NOMO-1 (cell line): Measurements from ENCODE around the gene SLC13A2.
A peak's percentile ranks its signal among the peaks of the same experiment; 100 is the strongest.

Source experiments
- DNase-seq, 2 experiments: peaks; one replicate each; lab custom pipeline; 2025; ENCODE audit not compliant: unreplicated experiment in 2 of 2; lab: John Stamatoyannopoulos, UW

The SLC13A2 gene

DNA sequence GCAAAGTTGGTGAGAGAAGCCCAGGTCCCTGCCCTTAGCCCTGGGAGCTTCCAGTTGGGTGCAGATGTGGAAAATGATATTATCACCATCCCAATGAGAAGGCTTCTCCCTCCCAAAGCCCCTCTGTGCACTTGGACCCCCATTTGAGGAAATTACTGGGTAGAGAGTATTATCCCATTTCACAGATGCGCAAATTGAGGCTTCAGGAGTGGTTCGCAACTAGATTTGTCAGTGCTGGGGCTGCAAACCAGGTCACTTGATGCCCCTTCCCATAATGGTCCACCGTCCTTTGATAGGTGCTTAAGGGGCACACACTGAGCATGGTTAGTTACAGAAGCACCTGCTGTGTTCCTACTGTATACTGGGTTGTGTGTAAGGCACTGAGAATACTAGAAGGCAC, 18.4 kb downstream of the SLC13A2 start:
- no peak for DNase-seq

DNA sequence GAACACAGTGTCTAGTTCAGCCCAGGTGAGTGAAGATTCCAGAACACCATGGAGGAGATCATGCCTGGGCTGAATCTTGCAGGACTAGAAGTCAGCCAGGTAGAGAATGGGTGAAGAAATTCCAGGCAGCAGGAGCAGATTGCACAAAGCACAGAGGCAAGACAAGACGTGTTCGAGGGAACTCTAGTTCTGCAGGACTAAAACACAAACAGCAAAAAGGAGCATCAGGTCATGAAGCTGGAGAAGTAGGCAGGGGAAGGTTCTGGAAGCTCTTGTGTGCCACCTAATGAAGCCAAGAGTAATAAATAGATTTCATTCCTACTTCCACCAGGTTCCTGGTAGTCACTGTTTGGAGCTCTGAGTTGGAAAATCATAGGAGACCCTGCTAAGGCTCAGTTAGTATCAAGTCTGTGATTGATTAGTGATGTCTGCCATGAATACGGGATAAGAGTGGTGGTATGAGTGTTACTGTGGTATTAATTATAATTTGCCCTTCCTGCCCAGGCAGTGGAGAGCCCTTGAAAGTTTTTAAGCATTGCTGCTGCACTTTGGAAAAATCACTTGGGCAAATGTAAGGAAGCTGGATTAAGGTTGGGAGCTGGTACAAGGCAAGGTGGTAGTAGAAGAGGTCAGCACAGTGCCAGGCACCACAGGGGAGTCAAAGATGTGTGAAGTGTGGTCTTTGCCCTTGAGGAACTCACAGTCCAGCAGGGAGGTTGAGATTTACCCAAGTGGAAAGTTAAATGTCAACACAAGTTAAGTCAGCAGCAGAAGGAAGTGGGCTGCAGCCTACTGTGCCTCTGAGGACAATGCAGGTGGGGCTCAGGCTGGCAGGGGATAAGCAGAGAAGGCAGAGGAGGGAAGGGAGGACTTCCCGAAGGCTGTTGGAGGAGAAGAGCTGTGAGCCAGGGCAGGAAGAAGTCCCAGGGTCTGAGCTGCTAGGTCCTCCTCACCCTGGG, 19.2 kb downstream of the SLC13A2 start:
- DNase-seq = no peak

DNA sequence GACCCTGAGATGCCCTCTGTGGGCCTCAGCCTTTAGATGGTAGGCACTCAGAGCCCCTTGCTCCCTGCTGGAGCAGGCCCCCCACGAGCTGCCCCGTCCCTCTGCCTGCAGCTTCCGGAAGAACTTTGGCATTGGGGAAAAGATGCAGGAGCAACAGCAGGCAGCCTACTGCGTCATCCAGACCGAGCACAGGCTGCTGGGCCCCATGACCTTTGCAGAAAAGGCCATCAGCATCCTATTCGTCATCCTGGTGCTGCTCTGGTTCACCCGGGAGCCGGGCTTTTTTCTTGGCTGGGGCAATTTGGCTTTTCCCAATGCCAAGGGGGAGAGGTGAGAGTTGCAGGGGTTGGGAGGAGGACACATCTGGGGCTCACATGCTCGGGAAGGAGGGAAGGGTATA, 20.0 kb downstream of the SLC13A2 start:
- no peak for DNase-seq

DNA sequence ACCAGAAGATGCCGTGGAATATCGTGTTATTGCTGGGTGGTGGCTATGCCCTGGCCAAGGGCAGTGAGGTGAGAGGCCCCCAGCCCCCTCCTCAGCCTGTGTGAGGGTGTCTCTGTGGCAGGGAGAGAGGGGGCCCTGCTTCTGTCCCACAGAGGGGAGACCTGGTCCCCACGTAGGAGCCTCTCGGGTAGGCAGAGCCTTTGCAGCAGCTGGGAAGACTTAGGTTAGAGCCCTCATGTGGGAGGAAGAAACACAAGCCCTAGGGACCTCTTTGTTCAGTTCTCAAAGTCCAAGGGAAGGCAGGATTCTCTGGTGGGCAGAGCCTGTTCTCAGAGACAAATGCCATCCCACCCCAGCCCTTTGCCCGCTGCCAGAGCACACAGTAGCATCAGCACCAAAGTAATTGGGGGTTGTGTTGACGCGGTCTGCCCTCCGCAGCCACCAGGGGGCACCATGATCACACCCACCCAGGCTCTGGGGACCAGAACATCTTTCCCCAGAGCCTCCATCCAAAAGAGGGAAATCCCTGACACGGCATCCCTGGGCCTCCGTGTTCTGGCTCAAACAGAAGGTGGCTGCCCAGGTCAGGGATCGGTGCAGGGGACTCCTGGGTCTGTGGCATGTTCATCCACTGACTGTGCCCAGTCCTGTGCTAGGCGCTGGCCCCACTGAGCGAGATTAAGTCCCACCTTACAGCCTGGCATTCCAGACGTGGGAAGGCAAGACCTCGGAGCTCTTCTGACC, 21.2 kb downstream of the SLC13A2 start:
- peak; percentile 33 to 37 for DNase-seq

DNA sequence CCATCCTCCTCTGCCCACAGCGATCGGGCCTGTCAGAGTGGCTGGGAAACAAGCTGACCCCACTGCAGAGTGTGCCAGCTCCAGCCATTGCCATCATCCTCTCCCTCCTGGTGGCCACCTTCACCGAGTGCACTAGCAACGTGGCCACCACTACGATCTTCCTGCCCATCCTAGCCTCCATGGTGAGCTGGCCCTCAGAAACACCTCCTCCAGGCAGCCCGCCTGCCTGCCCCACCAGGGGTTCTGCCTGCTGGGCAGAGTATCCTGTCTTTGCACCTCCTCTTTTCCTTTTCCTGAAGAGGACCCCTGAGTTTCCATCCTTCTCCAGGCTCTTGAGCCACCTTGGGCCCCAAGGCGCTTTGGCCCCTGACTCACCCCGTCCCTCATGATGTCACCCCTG, 22.2 kb downstream of the SLC13A2 start:
- no peak for DNase-seq

DNA sequence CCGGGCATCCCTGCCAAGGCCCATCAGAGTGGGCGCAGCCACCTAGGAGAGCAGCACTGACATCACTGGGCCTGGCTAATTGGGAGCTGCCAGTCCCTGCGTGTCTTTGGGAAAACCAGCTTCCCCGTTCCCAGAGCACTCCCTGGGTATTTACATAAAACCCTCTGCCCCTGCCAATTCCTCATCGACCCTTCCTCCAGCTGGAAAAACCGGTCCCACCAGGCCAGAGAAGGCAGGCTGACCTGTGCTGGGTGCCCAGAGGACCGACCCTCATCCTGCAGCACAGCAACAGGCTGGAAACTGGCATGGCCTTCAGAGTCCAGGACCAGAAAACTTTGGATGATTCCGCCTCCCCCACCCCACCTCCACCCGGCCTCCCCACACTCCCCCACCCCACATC, 24.5 kb downstream of the SLC13A2 start:
- no peak for DNase-seq

DNA sequence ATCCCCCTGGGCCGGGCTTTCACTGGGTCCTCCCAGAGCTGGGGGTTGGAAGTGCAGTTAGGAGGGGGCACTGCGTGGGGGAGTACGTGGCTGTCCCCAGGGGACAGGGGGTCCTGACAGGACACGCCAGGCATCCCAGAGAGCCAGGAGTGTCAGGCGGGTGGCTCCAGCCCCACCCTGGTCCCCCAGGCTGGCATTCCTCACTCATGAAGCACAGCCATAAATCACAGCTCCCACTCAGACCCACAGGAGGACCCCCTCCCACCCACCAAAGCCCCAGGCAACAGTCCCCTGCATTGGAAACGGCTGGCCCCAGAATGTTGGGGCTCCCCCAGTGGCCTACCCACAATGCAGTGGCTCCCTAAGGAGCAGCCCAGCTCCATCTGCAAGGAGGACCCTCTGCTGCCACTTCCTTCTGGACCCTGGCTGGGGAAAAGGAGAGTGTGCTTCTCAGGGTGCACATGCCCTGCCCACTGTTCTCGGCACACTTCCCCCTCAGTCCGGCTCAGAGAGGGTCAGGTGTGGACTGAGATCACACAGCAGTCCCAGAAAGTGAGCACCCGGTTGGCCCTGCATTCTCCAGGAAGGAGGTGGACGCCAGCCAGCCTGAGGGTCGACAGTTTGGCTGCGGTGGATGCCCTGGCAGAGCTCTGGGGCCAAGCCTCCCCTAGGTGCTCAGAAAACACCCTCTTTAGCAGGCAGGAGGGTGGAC, 25.4 kb downstream of the SLC13A2 start:
- no peak for DNase-seq

DNA sequence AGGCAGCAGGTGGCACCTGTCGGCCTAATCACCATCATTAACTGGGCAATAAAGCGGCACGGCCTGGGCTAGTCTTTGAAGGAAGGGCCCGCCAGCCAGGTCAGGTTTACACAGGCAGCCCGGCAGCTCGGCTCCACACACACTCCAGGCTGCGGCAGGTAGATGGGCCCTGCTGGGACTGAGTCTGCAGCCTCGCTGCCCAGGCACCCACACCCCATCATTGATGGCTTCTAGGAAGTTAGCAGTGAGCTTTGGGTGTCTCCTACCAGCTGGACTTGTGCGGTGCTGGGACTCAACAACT, 25.9 kb downstream of the SLC13A2 start:
- no peak for DNase-seq

DNA sequence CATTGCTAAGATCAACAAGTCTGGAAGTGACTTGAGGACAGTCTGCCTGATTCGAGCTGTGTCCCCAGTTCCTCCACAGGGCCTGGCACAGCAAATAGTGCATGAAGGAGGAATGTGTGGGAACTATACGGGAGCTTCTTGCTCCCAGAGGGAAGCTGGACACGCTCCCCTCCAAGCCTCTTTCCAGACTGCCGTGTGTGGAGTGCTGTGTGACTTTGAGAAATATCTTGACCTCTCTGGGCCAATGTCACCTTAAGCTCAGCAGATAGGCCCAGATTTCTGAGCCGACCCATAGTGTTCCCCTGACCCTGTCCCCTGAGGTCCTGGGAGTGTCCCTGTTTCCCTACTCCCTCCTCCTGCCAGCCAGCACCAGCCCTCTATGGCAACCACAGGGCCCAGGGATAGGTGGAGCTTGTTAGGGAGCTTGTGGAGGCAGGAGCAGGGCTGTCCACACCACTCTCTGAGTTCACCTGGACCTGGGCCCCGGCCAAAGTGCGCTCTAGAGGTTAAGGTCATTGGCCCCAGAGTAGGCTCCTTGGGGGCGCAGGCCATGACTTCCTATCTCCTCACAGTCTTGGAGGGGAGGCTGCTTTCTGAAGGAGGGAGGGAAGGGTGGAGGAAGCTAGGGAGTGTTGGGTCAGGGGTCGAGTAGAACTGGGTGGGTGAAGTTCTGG, 26.4 kb downstream of the SLC13A2 start:
- no peak for DNase-seq

DNA sequence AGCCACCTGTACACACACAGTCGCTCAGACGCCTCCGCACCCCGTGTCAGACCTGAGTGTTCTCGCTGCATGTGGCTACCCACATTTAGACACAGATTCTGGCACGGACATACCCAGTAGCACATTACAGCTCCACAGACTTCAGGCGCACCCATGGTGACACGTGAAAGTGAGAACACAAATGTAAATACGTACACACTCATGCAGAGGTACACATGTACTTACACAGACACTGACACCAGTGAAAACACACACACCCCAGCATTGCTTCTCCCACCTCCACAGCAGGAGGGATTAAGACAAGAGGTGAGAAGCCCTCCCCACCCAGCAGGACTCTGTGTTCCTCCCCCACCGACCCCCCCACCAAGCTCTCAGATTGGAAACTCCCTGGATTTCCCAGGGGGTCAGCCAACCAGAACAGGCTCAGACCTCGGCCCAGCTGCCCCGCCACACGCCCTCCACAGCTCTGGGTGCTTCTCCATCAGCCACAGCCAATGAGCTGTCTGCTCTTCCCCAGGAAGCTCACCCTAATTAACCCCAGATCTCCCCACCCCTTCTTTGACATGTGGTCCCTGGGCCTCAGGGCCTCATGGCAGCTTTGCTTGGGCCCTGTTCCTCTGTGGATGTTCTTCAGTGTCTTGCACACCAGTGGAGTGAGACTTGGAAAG, 27.4 kb downstream of the SLC13A2 start:
- no peak for DNase-seq

DNA sequence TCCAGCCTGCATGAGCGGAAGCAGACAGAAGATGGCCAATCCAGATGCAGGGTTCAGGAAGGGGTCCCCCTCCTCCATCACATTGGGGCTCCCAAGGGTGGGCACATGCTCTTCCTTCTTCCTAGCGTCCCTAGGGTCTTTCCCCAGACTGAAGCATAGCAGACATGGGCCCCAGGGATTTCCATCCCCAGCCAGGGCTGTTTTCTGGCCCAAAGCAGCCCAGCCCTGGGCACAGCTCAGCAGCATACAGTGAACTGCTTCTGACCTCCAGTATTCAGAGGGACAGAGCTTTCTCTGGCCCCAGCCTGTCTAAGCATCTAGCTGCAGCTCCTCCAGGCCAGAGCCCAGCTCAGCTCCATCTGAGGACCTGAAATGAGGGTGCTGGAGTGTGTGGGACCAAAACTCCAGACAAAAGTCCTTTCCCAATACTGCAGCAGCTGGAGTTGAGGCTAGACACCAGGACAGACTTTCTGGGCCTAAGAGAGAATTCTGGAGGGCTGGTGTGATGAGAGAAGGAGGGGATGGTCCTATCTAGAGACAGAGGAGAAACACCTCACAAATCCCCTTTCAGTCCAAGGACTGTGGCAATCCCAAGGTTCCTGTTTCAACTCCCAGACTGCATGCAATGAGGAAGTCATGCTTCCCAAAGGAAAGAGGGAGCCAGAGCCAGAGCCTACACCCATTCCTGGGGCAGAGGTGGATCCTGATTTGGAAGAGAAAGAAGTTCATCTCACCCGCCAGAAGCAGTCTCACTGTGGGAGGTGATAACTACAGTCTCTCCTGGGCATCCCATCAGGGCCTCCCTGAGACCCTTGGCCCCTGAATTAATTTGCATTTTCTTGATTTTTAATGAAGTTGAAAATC, 28.2 kb downstream of the SLC13A2 start:
- DNase-seq = no peak

DNA sequence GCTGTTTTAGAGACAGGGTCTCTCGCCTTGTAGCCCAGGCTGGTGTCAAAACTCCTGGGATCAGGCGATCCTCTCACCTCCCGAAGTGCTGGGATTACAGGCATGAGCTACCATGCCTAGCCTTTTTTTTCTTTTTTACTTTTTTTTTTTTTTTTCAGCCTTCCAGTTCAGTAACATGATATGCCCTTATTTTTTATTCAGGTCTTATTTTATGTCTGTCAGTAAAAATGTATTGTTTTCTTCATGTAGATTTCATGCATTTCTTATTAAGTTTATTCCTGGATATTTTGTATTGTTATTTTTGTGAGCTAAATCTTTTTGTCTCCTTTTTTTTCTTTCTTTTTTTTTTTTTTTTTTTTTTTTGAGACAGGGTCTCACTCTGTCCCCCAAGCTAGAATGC, 30.0 kb downstream of the SLC13A2 start:
- no peak for DNase-seq

DNA sequence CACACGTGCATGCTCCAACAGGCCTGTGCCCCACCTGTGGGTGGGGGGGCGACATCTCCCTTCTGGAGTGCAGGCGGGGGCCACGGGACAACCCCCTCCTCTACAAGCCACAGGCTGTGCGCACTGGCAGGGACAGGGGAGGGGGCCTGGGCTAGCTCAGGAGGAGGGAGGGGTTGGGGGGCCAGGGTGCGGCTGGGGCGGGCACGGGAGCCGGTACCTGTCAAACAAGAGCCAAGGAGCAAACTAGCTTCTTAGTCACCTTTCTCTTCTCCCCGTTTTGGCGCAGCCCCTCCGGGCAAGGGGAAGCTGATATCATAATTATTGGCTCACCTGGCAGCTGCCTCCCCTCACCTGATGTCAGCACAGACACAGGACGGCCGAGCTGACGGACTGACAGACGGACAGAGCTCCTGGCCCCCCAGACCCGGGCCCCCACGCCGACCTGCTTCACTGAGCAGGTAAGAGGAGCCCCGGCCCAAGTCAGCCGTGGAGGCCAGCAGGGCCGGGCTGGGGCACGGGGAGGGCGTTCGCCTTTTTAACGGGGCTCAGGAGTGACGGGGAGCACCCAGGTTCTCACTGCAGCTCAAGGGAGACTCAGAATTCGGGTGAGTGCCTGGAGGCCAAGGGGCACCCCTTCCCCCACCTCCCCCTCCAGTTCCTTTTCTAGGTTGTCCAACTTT, 32.7 kb downstream of the SLC13A2 start, which contains the start of gene FOXN1:
Gene FOXN1 (plus strand): TSS at position 363 of the 680 bp plus-strand sequence. CDS start 17,622 bp downstream, outside the sequence.
- no peak for DNase-seq

DNA sequence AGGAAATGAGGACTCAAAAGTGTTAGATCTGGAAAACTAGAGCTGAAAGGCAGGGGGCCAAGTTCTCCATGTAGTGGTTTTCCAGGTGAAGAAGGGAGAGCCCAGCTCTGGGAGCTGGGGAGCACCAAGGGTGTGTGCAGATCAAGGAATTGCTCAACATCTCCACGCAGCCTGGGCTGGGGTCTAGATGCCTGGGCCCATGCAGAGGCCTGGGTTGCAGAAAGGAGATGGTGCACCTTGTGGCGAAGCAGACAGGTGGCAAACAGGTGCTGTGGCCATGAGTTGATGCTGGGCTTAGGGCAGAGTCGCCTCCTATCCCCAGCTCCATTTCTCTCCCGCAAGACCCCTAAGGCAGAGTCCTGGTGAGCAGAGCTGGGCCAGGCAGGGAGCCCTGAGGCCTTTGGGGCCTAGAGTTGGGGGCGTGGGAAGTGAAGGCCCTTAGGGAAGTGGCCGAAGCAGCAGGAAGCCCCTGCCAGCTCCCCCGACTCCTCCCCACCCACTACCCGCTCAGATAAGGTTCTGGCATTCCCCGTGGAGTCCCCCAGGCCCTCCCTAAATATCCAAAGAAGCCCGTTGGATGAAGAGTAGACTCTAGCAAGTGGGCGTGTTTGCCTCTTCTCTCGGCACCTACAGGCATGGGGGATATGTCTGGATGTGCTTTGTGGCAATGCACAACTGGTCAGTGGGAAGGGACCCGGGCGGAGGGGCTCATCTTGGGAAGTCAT, 33.5 kb downstream of the SLC13A2 start:
- no peak for DNase-seq

DNA sequence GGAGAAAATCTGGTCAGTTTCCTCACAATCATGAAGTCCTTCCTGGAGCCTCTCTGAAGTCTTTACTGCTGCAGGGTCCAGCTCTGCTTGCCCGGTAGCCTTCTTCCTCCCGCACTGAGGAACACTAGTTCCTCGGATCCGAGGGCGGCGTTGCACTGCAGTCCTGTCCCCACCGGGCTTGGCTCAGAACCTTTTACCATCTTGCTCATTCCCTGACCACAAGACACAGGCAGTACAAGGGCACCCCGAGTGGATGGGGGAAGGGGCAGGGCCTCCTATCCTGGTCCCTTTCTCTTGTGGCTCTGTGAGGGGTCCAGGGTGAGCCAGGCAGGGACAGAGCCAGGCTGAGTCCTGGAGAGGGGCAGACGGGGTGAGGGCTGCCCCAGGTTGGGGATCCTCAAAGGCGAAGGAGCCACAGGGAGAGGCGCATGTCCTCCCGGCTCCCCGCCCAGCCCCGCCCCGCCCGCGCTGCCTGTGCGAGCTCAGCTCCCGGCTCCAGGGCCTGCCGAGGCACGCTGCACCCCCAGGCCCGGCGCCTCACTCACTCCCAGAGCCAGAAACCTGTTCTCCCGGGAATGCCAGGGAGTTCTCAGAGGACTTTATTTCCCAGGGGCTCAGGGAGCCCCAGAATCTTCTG, 34.2 kb downstream of the SLC13A2 start:
- DNase-seq = no peak

DNA sequence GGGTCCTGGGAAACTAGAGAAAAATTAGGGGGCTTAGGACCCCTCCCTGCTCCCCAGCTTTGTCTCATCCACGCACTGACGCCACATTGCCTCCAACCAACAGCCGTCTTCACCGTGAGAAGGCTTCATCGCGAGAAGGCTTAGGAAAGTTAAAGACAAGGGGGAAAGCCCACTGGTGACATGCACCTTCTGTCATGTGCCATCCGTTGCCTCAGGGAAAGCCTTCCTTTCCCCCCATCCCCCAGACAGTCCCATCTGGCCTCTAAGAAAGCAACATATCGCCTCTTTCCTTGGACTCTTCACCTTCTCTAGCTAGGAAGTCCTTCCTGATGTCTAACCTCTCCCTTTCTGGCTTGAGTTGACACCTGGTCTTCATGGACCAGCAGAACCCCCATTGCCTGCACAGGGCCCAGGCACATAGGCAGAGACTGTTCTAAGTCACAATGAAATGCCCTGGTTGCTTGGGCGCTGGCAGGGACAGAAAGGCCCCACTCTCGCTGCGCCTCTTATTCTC, 34.8 kb downstream of the SLC13A2 start:
- DNase-seq = no peak

DNA sequence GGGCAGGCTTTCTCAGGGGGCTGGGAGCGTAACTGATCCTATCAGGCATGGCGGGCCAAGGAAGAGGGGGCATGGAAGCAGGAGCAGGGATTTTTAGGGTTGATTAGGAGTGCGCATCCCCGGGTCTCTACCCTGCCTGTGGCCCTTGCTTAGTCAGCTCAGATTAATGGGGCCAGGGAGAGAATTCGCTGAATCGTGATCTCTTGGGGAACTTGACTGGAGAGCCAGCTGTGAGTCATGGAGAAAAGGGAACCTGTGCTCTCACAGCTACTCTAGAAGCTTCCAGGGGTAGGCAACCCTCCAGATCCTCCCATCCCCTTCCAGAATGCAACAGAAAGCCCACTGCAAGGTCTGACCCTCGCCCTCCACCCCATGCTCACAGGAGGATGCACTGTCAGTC, 36.3 kb downstream of the SLC13A2 start:
- DNase-seq = peak; percentile 25 to 42
